ENCODE results near the gene IBA57. TPM values are rescaled to one million over a fixed set of nuclear protein-coding genes. Genes with fewer than 3 reads are reported as not detected.

IBA57 gene
- total and polyA plus RNA-seq, 2 donors: 5.4 to 6.6 TPM

DNA sequence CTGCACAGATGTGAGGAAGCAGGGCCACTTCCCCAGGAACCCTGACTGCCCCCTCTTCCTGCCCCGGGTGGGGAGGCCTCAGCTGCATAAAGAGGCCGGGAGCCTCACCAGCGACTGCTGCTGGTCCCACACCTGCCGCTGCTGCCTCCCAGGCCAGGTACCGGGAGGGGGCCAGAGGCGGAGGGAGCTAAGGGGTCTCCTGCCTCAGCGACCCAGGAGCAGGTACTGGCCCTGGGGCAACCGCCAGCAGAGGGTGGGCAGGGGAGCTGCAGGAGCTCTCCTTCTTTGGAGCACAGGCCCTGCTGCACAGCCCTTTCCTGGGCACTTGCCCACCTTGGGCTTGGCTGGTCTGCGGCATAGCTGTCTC is 9.1 kb upstream of the IBA57 start:
- Histone ChIP-seq H3K4me3 (ENCODE audit: low read depth, low read length) (no peak overlapping the region), H3K27ac (ENCODE audit: low read depth) (no peak overlapping the region), H3K4me1 (ENCODE audit: insufficient read depth) (no peaks in the 10 kb centered on the region), H3K36me3 (ENCODE audit: insufficient read depth) (no peaks in the 10 kb centered on the region)
- no peak for DNase-seq (ENCODE audit: extremely low spot score)
- 75% methylated on average over 9 of the region's 9 CpGs for WGBS

GRCh38 chr1:228156941-228157728 is 8.5 kb upstream of the IBA57 start:
- H3K27ac ChIP-seq (ENCODE audit: low read depth): no peak overlapping the region
- no peaks in the 10 kb centered on the region for H3K4me1 ChIP-seq (ENCODE audit: insufficient read depth)
- WGBS: 79% methylated on average over 24 of the region's 24 CpGs
- DNase-seq (ENCODE audit: extremely low spot score): no peak
- no peak overlapping the region for H3K4me3 ChIP-seq (ENCODE audit: low read depth, low read length)
- H3K36me3 ChIP-seq (ENCODE audit: insufficient read depth): no peaks in the 10 kb centered on the region

DNA sequence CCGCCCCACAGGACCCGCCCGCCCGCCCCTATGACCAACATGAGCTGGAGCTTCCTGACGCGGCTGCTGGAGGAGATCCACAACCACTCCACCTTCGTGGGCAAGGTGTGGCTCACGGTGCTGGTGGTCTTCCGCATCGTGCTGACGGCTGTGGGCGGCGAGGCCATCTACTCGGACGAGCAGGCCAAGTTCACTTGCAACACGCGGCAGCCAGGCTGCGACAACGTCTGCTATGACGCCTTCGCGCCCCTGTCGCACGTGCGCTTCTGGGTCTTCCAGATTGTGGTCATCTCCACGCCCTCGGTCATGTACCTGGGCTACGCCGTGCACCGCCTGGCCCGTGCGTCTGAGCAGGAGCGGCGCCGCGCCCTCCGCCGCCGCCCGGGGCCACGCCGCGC is 7.9 kb upstream of the IBA57 start:
- 69% methylated on average over 43 of the region's 43 CpGs for WGBS
- H3K4me1 ChIP-seq (ENCODE audit: insufficient read depth): no peaks in the 10 kb centered on the region
- no peak overlapping the region for H3K27ac ChIP-seq (ENCODE audit: low read depth)

GRCh38 chr1:228158151-228159007 is 7.2 kb upstream of the IBA57 start:
- Histone ChIP-seq H3K4me1 (ENCODE audit: insufficient read depth) (no peaks in the 10 kb centered on the region), H3K4me3 (ENCODE audit: low read depth, low read length) (no peak overlapping the region), H3K27ac (ENCODE audit: low read depth) (no peak overlapping the region), H3K36me3 (ENCODE audit: insufficient read depth) (no peaks in the 10 kb centered on the region)
- DNase-seq (ENCODE audit: extremely low spot score): no peak
- 54% methylated on average over 98 of the region's 98 CpGs for WGBS

More for the DNA sequence above, 7.9 kb upstream of the IBA57 start:
- no peak for DNase-seq (ENCODE audit: extremely low spot score)
- Histone ChIP-seq H3K36me3 (ENCODE audit: insufficient read depth) (no peaks in the 10 kb centered on the region), H3K4me3 (ENCODE audit: low read depth, low read length) (no peak overlapping the region)

- Histone ChIP-seq H3K4me1 (ENCODE audit: insufficient read depth) (no peaks in the 10 kb centered on the region), H3K27ac (ENCODE audit: low read depth) (no peak overlapping the region), H3K36me3 (ENCODE audit: insufficient read depth) (no peaks in the 10 kb centered on the region), H3K4me3 (ENCODE audit: low read depth, low read length) (no peak overlapping the region)
- WGBS: 84% methylated on average over 14 of the region's 14 CpGs
- DNase-seq (ENCODE audit: extremely low spot score): no peak
Observed at GRCh38 chr1:228159008-228159665, 6.5 kb upstream of the IBA57 start.

DNA sequence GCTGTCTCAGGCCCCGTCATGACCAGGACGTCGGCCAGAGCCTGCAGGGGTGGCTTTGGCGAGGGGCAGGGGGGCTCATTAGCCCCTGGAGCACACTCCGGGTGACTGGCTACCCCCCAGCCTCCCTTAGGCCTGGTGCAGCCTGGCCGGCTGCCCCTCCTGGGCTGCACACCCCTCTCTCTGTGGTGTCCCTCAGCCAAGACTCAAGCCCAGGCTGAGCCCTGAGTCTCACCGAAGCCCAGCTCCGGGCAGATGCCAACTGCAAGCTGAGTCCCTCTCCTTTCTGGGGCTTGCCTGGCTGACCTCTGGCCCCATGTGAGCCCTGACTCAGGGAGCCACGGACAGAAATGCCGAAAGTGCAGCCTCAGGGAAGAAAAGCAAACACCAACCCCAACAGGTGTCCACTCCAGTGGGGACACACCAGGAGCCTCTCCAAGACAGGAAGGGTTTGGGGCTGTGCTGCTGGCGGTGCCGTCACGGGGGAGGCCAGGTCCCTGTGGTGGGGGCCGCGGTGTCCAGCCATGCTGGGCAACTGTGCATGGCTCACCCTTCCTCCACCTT is 5.3 kb upstream of the IBA57 start:
- 78% methylated on average over 15 of the region's 15 CpGs for WGBS
- DNase-seq (ENCODE audit: extremely low spot score): no peak
- no peak overlapping the region for H3K4me3 ChIP-seq (ENCODE audit: low read depth, low read length)
- no peaks in the 10 kb centered on the region for H3K36me3 ChIP-seq (ENCODE audit: insufficient read depth)
- no peak overlapping the region for H3K27ac ChIP-seq (ENCODE audit: low read depth)
- no peaks in the 10 kb centered on the region for H3K4me1 ChIP-seq (ENCODE audit: insufficient read depth)

- Histone ChIP-seq H3K4me3 (ENCODE audit: low read depth, low read length) (no peak overlapping the region), H3K27ac (ENCODE audit: low read depth) (no peak overlapping the region), H3K4me1 (ENCODE audit: insufficient read depth) (no peaks in the 10 kb centered on the region), H3K36me3 (ENCODE audit: insufficient read depth) (no peaks in the 10 kb centered on the region)
- no peak for DNase-seq (ENCODE audit: extremely low spot score)
- 46% methylated on average over 7 of the region's 7 CpGs for WGBS
Observed at GRCh38 chr1:228161362-228161761, 4.2 kb upstream of the IBA57 start.

GRCh38 chr1:228161866-228162265 is 3.7 kb upstream of the IBA57 start:
- Histone ChIP-seq H3K4me1 (ENCODE audit: insufficient read depth) (peaks cover 2% of the 10 kb centered on the region), H3K36me3 (ENCODE audit: insufficient read depth) (no peaks in the 10 kb centered on the region), H3K4me3 (ENCODE audit: low read depth, low read length) (no peak overlapping the region), H3K27ac (ENCODE audit: low read depth) (no peak overlapping the region)
- no peak for DNase-seq (ENCODE audit: extremely low spot score)
- 73% methylated on average over 9 of the region's 9 CpGs for WGBS

DNA sequence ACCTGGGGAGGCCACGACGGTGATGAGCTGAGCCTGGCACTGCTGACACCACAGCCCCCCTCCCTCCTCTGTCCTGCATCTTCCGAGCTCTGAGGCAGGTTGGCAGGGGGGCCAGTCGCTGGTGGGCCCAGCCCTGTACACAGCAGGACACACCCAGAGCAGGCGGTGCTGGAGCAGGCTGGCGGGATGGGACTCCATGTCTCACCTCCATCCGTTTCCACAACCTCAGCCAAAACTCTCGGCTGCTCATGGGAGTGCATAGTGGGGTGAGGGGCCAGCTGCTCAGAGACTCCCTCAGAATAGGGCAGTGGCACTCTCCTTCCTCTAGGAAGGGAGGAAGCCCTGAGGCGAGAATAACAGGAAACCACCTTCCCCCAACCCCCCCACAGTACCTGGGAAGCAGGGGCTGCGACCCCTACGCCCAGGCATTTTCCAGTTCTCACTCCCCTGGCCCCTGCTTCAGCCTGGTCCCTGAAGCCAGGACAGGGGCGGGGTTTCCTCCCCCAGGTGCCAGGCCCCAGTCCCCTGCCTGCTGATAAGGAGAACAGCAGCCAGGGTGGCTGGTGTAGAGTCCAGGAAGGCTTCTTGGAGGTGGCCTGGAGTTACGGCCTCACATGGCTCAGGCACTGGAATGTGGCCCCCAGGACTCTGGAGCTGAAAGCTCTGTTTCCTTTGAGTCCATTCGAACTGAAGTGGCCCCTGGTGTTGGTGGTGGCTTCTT is 3.2 kb upstream of the IBA57 start:
- 21% methylated on average over 14 of the region's 14 CpGs for WGBS
- H3K27ac ChIP-seq (ENCODE audit: low read depth): peak overlapping the region; percentile 50

GRCh38 chr1:228163007-228163753 is 2.4 kb upstream of the IBA57 start:
- peak; percentile 41 for DNase-seq (ENCODE audit: extremely low spot score)
- 45% methylated on average over 30 of the region's 30 CpGs for WGBS
- no peak overlapping the region for H3K4me3 ChIP-seq (ENCODE audit: low read depth, low read length)
- H3K4me1 ChIP-seq (ENCODE audit: insufficient read depth): peaks cover 2% of the 10 kb centered on the region
- H3K36me3 ChIP-seq (ENCODE audit: insufficient read depth): no peaks in the 10 kb centered on the region
- H3K27ac ChIP-seq (ENCODE audit: low read depth): peak overlapping the region; percentile 63

More for the DNA sequence above, 3.2 kb upstream of the IBA57 start:
- DNase-seq (ENCODE audit: extremely low spot score): no peak
- Histone ChIP-seq H3K4me3 (ENCODE audit: low read depth, low read length) (no peak overlapping the region), H3K4me1 (ENCODE audit: insufficient read depth) (peaks cover 2% of the 10 kb centered on the region), H3K36me3 (ENCODE audit: insufficient read depth) (no peaks in the 10 kb centered on the region)

DNA sequence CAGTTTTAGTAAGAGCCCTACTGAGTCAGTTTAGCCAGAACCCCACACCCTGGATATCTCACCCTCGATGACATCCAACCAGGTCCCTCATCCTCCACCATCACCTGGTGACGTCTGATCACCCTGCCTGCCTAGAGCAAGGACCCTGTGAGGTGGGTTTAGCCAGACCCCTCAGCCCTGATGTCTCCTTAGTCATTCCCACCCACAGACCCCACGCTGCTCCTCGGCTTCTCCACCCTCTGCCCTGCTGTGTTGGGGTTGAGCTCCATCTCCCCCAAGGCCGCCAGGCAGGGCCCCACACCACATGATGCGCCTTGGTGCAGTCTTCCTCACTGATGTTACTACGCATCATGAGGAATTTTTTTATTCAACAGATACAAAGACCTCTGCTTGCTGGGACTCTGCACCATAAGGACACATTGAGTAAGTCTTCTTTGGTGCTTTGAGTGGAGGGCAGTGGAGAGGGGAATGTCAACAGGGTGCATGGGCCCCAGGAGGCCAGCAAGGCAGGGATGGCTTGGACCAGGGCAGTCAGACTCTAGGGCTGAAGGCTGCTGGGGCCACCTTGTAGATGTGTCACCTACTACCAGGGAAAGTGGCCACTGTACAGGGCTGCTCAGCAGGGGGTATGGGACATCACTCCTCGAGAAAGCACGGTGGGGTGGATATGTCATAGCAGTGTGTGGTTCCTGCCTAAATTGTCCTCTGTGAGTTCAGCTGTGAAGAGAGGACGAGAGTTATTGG is 1.7 kb upstream of the IBA57 start:
- WGBS: 92% methylated on average over 10 of the region's 10 CpGs

More for the DNA sequence above, 1.7 kb upstream of the IBA57 start:
- no peak for DNase-seq (ENCODE audit: extremely low spot score)
- Histone ChIP-seq H3K27ac (ENCODE audit: low read depth) (peak overlapping the region; percentile 63), H3K4me3 (ENCODE audit: low read depth, low read length) (no peak overlapping the region), H3K36me3 (ENCODE audit: insufficient read depth) (no peaks in the 10 kb centered on the region), H3K4me1 (ENCODE audit: insufficient read depth) (peaks cover 2% of the 10 kb centered on the region)
